WTC11 (cell line): ENCODE measurements around the gene TSC22D2. TPM values are rescaled to one million over a fixed set of nuclear protein-coding genes. Genes with fewer than 3 reads are reported as not detected.
"Not testable (repeated sequence)": the region's sequence is repeated elsewhere in the genome, so short reads cannot be mapped to it uniquely, and the experiment has no call there.

Experiments used
- ATAC-seq: fragments of 200-7000 bp; cut with Tn5 transposase; 2 replicates; pipeline ENCODE4 v1.10.0; 2021; ENCODE audit warnings: mild to moderate bottlenecking, moderate library complexity
- CTCF ChIA-PET: fragments of 300-600 bp; sonication (Branson Sonifier 250); formaldehyde crosslinking; loops from one replicate; lab custom pipeline; 2021; ENCODE audit warnings: antibody characterized with exemption; lab: Charles Lee
- POLR2A ChIA-PET: fragments of 350-600 bp; sonication (Branson Sonifier 250); formaldehyde crosslinking; loops from one replicate; lab custom pipeline; 2021; ENCODE audit warnings: antibody characterized with exemption; lab: Charles Lee
- DNase-seq: peaks from one replicate; pipeline ENCODE4 v3.0.0; 2021; ENCODE audit warnings: low spot score
- H3K27ac Mint-ChIP-seq: 2 replicates; pipeline ENCODE4 v1.8.0; 2021; ENCODE audit warnings: mixed read lengths
- H3K27me3 Mint-ChIP-seq: 2 replicates; pipeline ENCODE4 v1.8.0; 2021; ENCODE audit warnings: low read depth, mild to moderate bottlenecking, moderate library complexity, mixed read lengths
- H3K36me3 Mint-ChIP-seq: 2 replicates; pipeline ENCODE4 v1.8.0; 2021; ENCODE audit warnings: mixed read lengths
- H3K4me1 Mint-ChIP-seq: 2 replicates; pipeline ENCODE4 v1.8.0; 2022; ENCODE audit warnings: mixed read lengths
- H3K4me3 Mint-ChIP-seq: 2 replicates; pipeline ENCODE4 v1.8.0; 2021; ENCODE audit warnings: mild to moderate bottlenecking, moderate library complexity, mixed read lengths
- H3K9me3 Mint-ChIP-seq: 2 replicates; pipeline ENCODE4 v1.8.0; 2021; ENCODE audit warnings: mixed read lengths
- CDX4 ChIP-seq: fragments of 250-450 bp; sonication (Bioruptor Pico); IDR thresholded peaks from 2 replicates; pipeline ENCODE4 v1.9.0; 2021; ENCODE audit warnings: moderate library complexity, mild to moderate bottlenecking, inconsistent platforms, borderline replicate concordance
- ERG ChIP-seq: fragments of 250-450 bp; sonication (Bioruptor Pico); IDR thresholded peaks from 2 replicates; pipeline ENCODE4 v1.8.0; 2021; ENCODE audit warnings: mild to moderate bottlenecking
- FOXJ3 ChIP-seq: sonication (generic); formaldehyde crosslinking; IDR thresholded peaks from 2 replicates; pipeline ENCODE4 v1.9.0; 2021; ENCODE audit warnings: missing genetic modification reagents, mild to moderate bottlenecking, borderline replicate concordance
- FOXP1 ChIP-seq: sonication (generic); formaldehyde crosslinking; IDR thresholded peaks from 2 replicates; pipeline ENCODE4 v1.8.0; 2022; ENCODE audit warnings: missing genetic modification reagents, mild to moderate bottlenecking, moderate library complexity, borderline replicate concordance
- FOXP4 ChIP-seq: sonication (generic); formaldehyde crosslinking; IDR thresholded peaks from 2 replicates; pipeline ENCODE4 v1.8.0; 2022; ENCODE audit warnings: mild to moderate bottlenecking, missing genetic modification reagents
- HMGXB4 ChIP-seq: sonication (generic); formaldehyde crosslinking; IDR thresholded peaks from 2 replicates; pipeline ENCODE4 v1.8.1; 2023; ENCODE audit warnings: mild to moderate bottlenecking, moderate library complexity, missing genetic modification reagents
- MAX ChIP-seq: sonication (generic); formaldehyde crosslinking; IDR thresholded peaks from 2 replicates; pipeline ENCODE4 v1.8.0; 2022; ENCODE audit warnings: mild to moderate bottlenecking, missing genetic modification reagents
- MXD4 ChIP-seq: fragments of 250-450 bp; sonication (Bioruptor Pico); IDR thresholded peaks from 2 replicates; pipeline ENCODE4 v1.8.0; 2021; ENCODE audit warnings: mild to moderate bottlenecking, moderate library complexity, borderline replicate concordance
- NFE2L1 ChIP-seq: sonication (generic); formaldehyde crosslinking; IDR thresholded peaks from 2 replicates; pipeline ENCODE4 v1.8.1; 2023; ENCODE audit warnings: missing genetic modification reagents
- NR3C1 ChIP-seq: sonication (generic); formaldehyde crosslinking; conservative IDR thresholded peaks from 2 replicates; pipeline ENCODE4 v1.8.1; 2023; ENCODE audit warnings: low read depth, mild to moderate bottlenecking, missing genetic modification reagents
- RELA ChIP-seq: sonication (generic); formaldehyde crosslinking; IDR thresholded peaks from 2 replicates; pipeline ENCODE4 v1.8.1; 2022; ENCODE audit warnings: missing genetic modification reagents, mild to moderate bottlenecking, borderline replicate concordance
- SMAD3 ChIP-seq: sonication (generic); formaldehyde crosslinking; IDR thresholded peaks from 2 replicates; pipeline ENCODE4 v1.8.0; 2022; ENCODE audit warnings: missing genetic modification reagents, mild to moderate bottlenecking, borderline replicate concordance
- SOX15 ChIP-seq: fragments of 250-450 bp; sonication (Bioruptor Pico); IDR thresholded peaks from 2 replicates; pipeline ENCODE4 v1.9.0; 2021; ENCODE audit warnings: mild to moderate bottlenecking
- TP53 ChIP-seq: sonication (generic); formaldehyde crosslinking; IDR thresholded peaks from 2 replicates; pipeline ENCODE4 v1.8.1; 2023; ENCODE audit warnings: mild to moderate bottlenecking, missing genetic modification reagents
- USF2 ChIP-seq: sonication (generic); formaldehyde crosslinking; IDR thresholded peaks from 2 replicates; pipeline ENCODE4 v1.8.1; 2023; ENCODE audit warnings: mild to moderate bottlenecking, missing genetic modification reagents, moderate library complexity
- ZBTB21 ChIP-seq: sonication (generic); formaldehyde crosslinking; IDR thresholded peaks from 2 replicates; pipeline ENCODE4 v1.8.1; 2023; ENCODE audit warnings: mild to moderate bottlenecking, missing genetic modification reagents, borderline replicate concordance
- ZNF263 ChIP-seq: sonication (generic); formaldehyde crosslinking; IDR thresholded peaks from 2 replicates; pipeline ENCODE4 v1.8.1; 2022; ENCODE audit warnings: low read depth, mild to moderate bottlenecking, moderate library complexity, missing genetic modification reagents
- ZNF317 ChIP-seq: sonication (generic); formaldehyde crosslinking; IDR thresholded peaks from 2 replicates; pipeline ENCODE4 v1.8.1; 2023; ENCODE audit warnings: low read depth, mild to moderate bottlenecking, moderate library complexity, missing genetic modification reagents, borderline replicate concordance
- ZNF396 ChIP-seq: fragments of 250-450 bp; sonication (Bioruptor Pico); IDR thresholded peaks from 2 replicates; pipeline ENCODE4 v1.8.0; 2021; ENCODE audit warnings: mild to moderate bottlenecking, moderate library complexity, borderline replicate concordance
- ZNF425 ChIP-seq: fragments of 250-450 bp; sonication (Bioruptor Pico); conservative IDR thresholded peaks from 2 replicates; pipeline ENCODE4 v1.9.0; 2021; ENCODE audit warnings: mild to moderate bottlenecking
- total RNA-seq: library from RNA; stranded (reverse); gene quantifications from 3 replicates; pipeline ENCODE4 v1.2.3, GENCODE V29; 2021

TSC22D2 gene
- total RNA-seq, 1 experiment from 2014 or later, result 24.0 TPM

GRCh38 chr3:150472421-150472820, 64.3 kb downstream of the TSC22D2 start:
- Mint-ChIP-seq H3K4me1 (peaks cover 19% of the 10 kb centered on the region), H3K36me3 (no peaks in the 10 kb centered on the region), H3K27ac (no peak overlapping the region), H3K4me3 (no peak overlapping the region), H3K27me3 (no peaks in the 10 kb centered on the region), H3K9me3 (peaks cover 26% of the 10 kb centered on the region)
- ChIA-PET CTCF (no interaction called here), POLR2A (no interaction called here)
- no peak; the same call in 1 of the 2 replicates for ATAC-seq
- no peak for DNase-seq
- no peak for TF ChIP-seq FOXP4 (CRISPR knock-in tag)
- no peak for TF ChIP-seq USF2 (CRISPR knock-in tag)
- no peak for TF ChIP-seq TP53
- TF ChIP-seq FOXP1 (CRISPR knock-in tag), result no peak
- TF ChIP-seq ZNF425 (CRISPR knock-in tag), result no peak
- TF ChIP-seq HMGXB4 (CRISPR knock-in tag), result no peak

GRCh38 chr3:150473161-150473560, 65.1 kb downstream of the TSC22D2 start:
- H3K27me3 Mint-ChIP-seq, DNase-seq, H3K36me3 Mint-ChIP-seq, H3K27ac Mint-ChIP-seq, CTCF ChIA-PET, POLR2A ChIA-PET, H3K4me3 Mint-ChIP-seq, ATAC-seq: not testable (repeated sequence)
- peaks cover 15% of the 10 kb centered on the region for H3K4me1 Mint-ChIP-seq
- H3K9me3 Mint-ChIP-seq, result peaks cover 29% of the 10 kb centered on the region

- H3K36me3 Mint-ChIP-seq, result no peaks in the 10 kb centered on the region
- H3K27ac Mint-ChIP-seq, result no peak overlapping the region
- no peak overlapping the region for H3K4me3 Mint-ChIP-seq
- H3K4me1 Mint-ChIP-seq, result no peaks in the 10 kb centered on the region; the same call in 1 of the 2 replicates
- H3K9me3 Mint-ChIP-seq, result peaks cover 25% of the 10 kb centered on the region; the same call in 1 of the 2 replicates
- ChIA-PET CTCF (interaction anchor here (0.7 to 1.5 kb wide), 2 partner anchors 69 to 193 kb away, joined by 3 to 6 read pairs; no protein-coding TSS in a partner anchor), POLR2A (no interaction called here)
- no peak for ATAC-seq
- no peak for DNase-seq
- H3K27me3 Mint-ChIP-seq, result no peaks in the 10 kb centered on the region
- TF ChIP-seq ZNF396, result no peak
- no peak for TF ChIP-seq SOX15
- no peak for TF ChIP-seq SMAD3
- TF ChIP-seq CDX4 (CRISPR knock-in tag), result no peak
- no peak for TF ChIP-seq FOXP1 (CRISPR knock-in tag)
- TF ChIP-seq ZNF263 (CRISPR knock-in tag), result no peak
- TF ChIP-seq MXD4 (CRISPR knock-in tag), result no peak
- no peak for TF ChIP-seq ZNF425 (CRISPR knock-in tag)
- TF ChIP-seq ERG (CRISPR knock-in tag), result no peak
- TF ChIP-seq NR3C1 (CRISPR knock-in tag), result no peak
- no peak for TF ChIP-seq MAX
- no peak for TF ChIP-seq ZNF317 (CRISPR knock-in tag)
- TF ChIP-seq FOXJ3 (CRISPR knock-in tag), result no peak
- no peak for TF ChIP-seq ZBTB21 (CRISPR knock-in tag)
- no peak for TF ChIP-seq NFE2L1
- TF ChIP-seq RELA (CRISPR knock-in tag), result no peak
Observed at GRCh38 chr3:150479370-150479769, 71.3 kb downstream of the TSC22D2 start.
